SK-N-SH (cell line): ENCODE results near the gene TWSG1.

Experiments
- CTCF ChIP-seq: fragments of 200-600 bp; sonication (generic); IDR thresholded peaks from 2 replicates; pipeline ENCODE4 v1.6.1; 2017; ENCODE audit warnings: antibody characterized with exemption, mild to moderate bottlenecking, moderate library complexity
- ELF1 ChIP-seq: IDR thresholded peaks from 2 replicates; pipeline ENCODE4 v1.4.0; 2012
- EZH2phosphoT487 ChIP-seq: fragments of 200-600 bp; sonication (generic); IDR thresholded peaks from 2 replicates; pipeline ENCODE4 v1.6.1; 2017; ENCODE audit warnings: low read depth, mixed run types, mild to moderate bottlenecking, antibody characterized with exemption, moderate library complexity, borderline replicate concordance
- JUND ChIP-seq: IDR thresholded peaks from 2 replicates; pipeline ENCODE4 v1.4.0; 2012
- NRF1 ChIP-seq: IDR thresholded peaks from 2 replicates; pipeline ENCODE4 v1.6.1; 2012; ENCODE audit warnings: low read depth, mild to moderate bottlenecking, low read length
- RAD21 ChIP-seq: IDR thresholded peaks from 2 replicates; pipeline ENCODE4 v1.6.1; 2012; ENCODE audit warnings: mild to moderate bottlenecking, low read length
- RCOR1 ChIP-seq: fragments of 150-350 bp; IDR thresholded peaks from 2 replicates; pipeline ENCODE4 v1.6.1; 2017; ENCODE audit warnings: antibody characterized with exemption, low read length
- SIN3A ChIP-seq: IDR thresholded peaks from 2 replicates; pipeline ENCODE4 v1.6.1; 2012; ENCODE audit warnings: low read depth, mild to moderate bottlenecking, low read length, moderate library complexity, borderline replicate concordance
- TCF12 ChIP-seq: IDR thresholded peaks from 2 replicates; pipeline ENCODE4 v1.4.0; 2012
- USF2 ChIP-seq: fragments of 150-350 bp; IDR thresholded peaks from 2 replicates; pipeline ENCODE4 v1.6.1; 2017; ENCODE audit warnings: antibody characterized with exemption, low read length, low read depth, borderline replicate concordance

- no peak for TF ChIP-seq CTCF
- no peak for TF ChIP-seq EZH2phosphoT487
- no peak for TF ChIP-seq ELF1
- no peak for TF ChIP-seq NRF1
- TF ChIP-seq JUND, result no peak
- no peak for TF ChIP-seq RAD21
- no peak for TF ChIP-seq TCF12
- TF ChIP-seq USF2, result no peak
- no peak for TF ChIP-seq RCOR1
- TF ChIP-seq SIN3A, result no peak
Observed at GRCh38 chr18:9421096-9421900, 86.7 kb downstream of the TWSG1 start.
